ENCODE results near the gene ERCC5. TPM values are rescaled to one million over a fixed set of nuclear protein-coding genes. Genes with fewer than 3 reads are reported as not detected.

ERCC5 gene
- total RNA-seq, 4 donors from 2014 or later, result 42.5 to 81.8 (median 68.3) TPM

GRCh38 chr13:102922184-102922583 lies 76.4 kb downstream of the ERCC5 start:
- no peak for DNase-seq (ENCODE audit: low spot score)
- ATAC-seq (ENCODE audit: low FRiP score), result no peak
- no peak for TF ChIP-seq CTCF (IDR thresholded peaks at IDR 0.05)

Other genes with a start within 250 kb of the ERCC5 start
- gene TPP2, start 249.0 kb upstream of the ERCC5 start, total RNA-seq, result 10 to 100 TPM; 38.5 to 45.5 (median 42.3) TPM
- gene METTL21C, start 151.0 kb upstream of the ERCC5 start, total RNA-seq, result not detected
- gene TEX30, start 72.2 kb upstream of the ERCC5 start, total RNA-seq, result 10 to 100 TPM in 2 of 4 donors, 1 to 10 TPM in 2; 9.5 to 11.4 (median 10.5) TPM
- gene POGLUT2, start 47.1 kb upstream of the ERCC5 start, total RNA-seq, result 1 to 10 TPM; 4.2 to 6.0 (median 4.8) TPM
- gene BIVM, start 46.9 kb upstream of the ERCC5 start, total RNA-seq, result 10 to 100 TPM; 12.6 to 21.4 (median 16.1) TPM
- not detected for gene SLC10A2, start 220.4 kb downstream of the ERCC5 start, total RNA-seq

All from omental fat pad (tissue), 4 donors.